Measurements from ENCODE around the gene ELAPOR1.

Gene ELAPOR1

DNA sequence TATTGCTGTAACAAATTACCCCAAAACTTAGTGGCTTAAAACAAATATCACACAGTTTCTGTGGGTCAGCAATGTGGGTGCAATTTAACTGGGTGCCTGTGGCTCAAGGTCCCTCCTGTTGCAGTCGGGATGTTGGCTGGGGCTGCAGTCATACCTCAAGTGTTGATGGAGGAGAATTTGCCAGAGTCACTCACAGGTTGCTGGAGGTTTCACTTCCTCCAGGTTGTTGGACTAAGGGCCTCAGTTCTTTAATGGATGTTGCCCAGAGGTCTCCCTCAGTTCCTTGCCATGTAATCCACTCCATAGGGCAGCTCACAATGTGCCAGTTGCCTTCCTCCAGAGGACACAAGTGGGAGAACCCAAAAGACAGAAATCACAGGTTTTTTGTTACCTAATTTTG, 35.6 kb upstream of the ELAPOR1 start:
- H3K36me3 ChIP-seq (ENCODE audit: control insufficient read depth in 4 of 4, insufficient read depth in 4 of 4, low read length in 3 of 4): no peaks in the 10 kb centered on the region
- H3K27me3 ChIP-seq (replicated peaks in 2 of 5; ENCODE audit: control insufficient read depth in 4 of 5, insufficient read depth in 5 of 5, low read length in 4 of 5): no peaks in the 10 kb centered on the region
- H3K27ac ChIP-seq (ENCODE audit: insufficient read depth in 1 of 2, low read depth in 1 of 2, low read length in 2 of 2, poor library complexity in 1 of 2, severe bottlenecking in 2 of 2): no peak overlapping the region
- ChIA-PET POLR2A (interaction anchor here (1.5 kb wide), 1 partner anchor 22 kb away, joined by 4 read pairs; no protein-coding TSS in a partner anchor), CTCF (interaction anchor here (2.2 to 6.1 kb wide), 2 partner anchors 10 to 21 kb away, joined by 7 to 35 read pairs; partner anchors contain the start of gene TMEM167B)
- WGBS (ENCODE audit: insufficient coverage): 100% methylated on average over 1 of the region's 1 CpG
- no peaks in the 10 kb centered on the region for H3K9me3 ChIP-seq (ENCODE audit: control extremely low read depth in 1 of 5, control insufficient read depth in 4 of 5, insufficient read depth in 2 of 5, low read depth in 1 of 5, low read length in 4 of 5)
- DNase-seq: no peak
- peaks cover 2 to 16% (median 10%) of the 10 kb centered on the region in 4 experiments for H3K4me1 ChIP-seq (ENCODE audit: control extremely low read depth in 1 of 4, control insufficient read depth in 4 of 4, insufficient read depth in 4 of 4, low read length in 3 of 4)
- H3K4me3 ChIP-seq (ENCODE audit: control insufficient read depth in 1 of 7, extremely low read depth in 1 of 7, insufficient read depth in 4 of 7, low read depth in 2 of 7, low read length in 6 of 7): no peak overlapping the region

DNA sequence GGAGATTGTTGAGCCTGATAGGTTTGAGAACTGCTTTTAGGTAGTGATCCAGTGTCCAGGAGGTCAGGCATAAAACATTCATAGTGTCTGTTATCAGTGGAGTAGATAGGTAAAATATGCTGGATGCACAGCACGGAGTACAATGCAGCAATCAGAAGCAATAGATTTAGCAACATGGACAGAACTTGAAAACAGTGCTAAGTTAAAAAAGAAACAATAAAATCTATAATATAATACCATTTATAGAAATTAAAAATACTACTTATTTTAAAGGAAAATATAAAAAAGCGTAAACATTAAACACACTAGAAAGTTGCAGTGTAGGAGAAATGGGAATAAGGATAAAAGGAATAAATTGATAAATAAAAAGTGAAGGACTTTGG, 34.7 kb upstream of the ELAPOR1 start:
- POLR2A ChIA-PET: interaction anchor here (1.5 kb wide), 1 partner anchor 21 kb away, joined by 4 read pairs; no protein-coding TSS in a partner anchor
- peaks cover 2 to 19% (median 10%) of the 10 kb centered on the region in 4 experiments for H3K4me1 ChIP-seq (ENCODE audit: control extremely low read depth in 1 of 4, control insufficient read depth in 4 of 4, insufficient read depth in 4 of 4, low read length in 3 of 4)

DNA sequence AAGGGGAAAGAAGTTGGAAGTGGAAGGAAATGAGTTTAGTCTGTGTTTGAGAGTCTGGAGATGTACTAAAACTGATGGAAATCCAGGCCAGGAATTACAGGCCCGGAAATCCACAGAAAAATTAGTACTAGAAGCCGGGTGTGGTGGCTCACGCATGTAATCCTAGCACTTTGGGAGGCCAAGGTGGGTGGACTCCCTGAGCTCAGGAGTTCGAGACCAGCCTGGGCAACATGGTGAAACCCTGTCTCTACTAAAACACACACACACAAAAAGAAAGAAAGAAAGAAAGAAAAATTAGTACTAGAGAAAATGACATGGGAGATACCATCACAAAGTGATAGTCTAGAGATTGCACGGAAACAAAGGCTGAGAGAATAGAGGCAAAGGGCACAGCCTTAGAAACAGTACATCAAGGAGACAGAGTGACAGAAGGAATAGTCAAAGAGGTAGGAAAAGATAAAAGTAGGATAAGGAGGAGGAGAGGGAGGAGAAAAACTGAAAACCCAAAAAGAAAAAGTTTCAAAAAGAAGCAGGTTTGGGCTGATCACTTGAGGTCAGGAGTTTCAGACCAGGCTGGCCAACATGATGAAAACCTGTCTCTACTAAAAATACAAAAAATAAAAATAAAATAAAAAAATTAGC, 33.4 kb upstream of the ELAPOR1 start:
- H3K4me3 ChIP-seq (ENCODE audit: control insufficient read depth in 1 of 7, extremely low read depth in 1 of 7, insufficient read depth in 4 of 7, low read depth in 2 of 7, low read length in 6 of 7): no peak overlapping the region
- no peaks in the 10 kb centered on the region for H3K9me3 ChIP-seq (ENCODE audit: control extremely low read depth in 1 of 5, control insufficient read depth in 4 of 5, insufficient read depth in 2 of 5, low read depth in 1 of 5, low read length in 4 of 5)
- ChIA-PET CTCF (interaction anchor here (1.3 to 6.1 kb wide), 2 partner anchors 8 to 12 kb away, joined by 3 to 35 read pairs; partner anchors contain the start of gene TMEM167B), POLR2A (no interaction called here)
- no peaks in the 10 kb centered on the region for H3K27me3 ChIP-seq (replicated peaks in 2 of 5; ENCODE audit: control insufficient read depth in 4 of 5, insufficient read depth in 5 of 5, low read length in 4 of 5)
- peaks cover 0 to 16% (median 4%) of the 10 kb centered on the region in 4 experiments for H3K4me1 ChIP-seq (ENCODE audit: control extremely low read depth in 1 of 4, control insufficient read depth in 4 of 4, insufficient read depth in 4 of 4, low read length in 3 of 4)
- H3K27ac ChIP-seq (ENCODE audit: insufficient read depth in 1 of 2, low read depth in 1 of 2, low read length in 2 of 2, poor library complexity in 1 of 2, severe bottlenecking in 2 of 2): no peak overlapping the region
- no peak for DNase-seq
- no peaks in the 10 kb centered on the region for H3K36me3 ChIP-seq (ENCODE audit: control insufficient read depth in 4 of 4, insufficient read depth in 4 of 4, low read length in 3 of 4)
- WGBS (ENCODE audit: insufficient coverage): 100% methylated on average over 2 of the region's 5 CpGs

More for the DNA sequence above, 34.7 kb upstream of the ELAPOR1 start:
- H3K27ac ChIP-seq (ENCODE audit: insufficient read depth in 1 of 2, low read depth in 1 of 2, low read length in 2 of 2, poor library complexity in 1 of 2, severe bottlenecking in 2 of 2): no peak overlapping the region
- no peak overlapping the region for H3K4me3 ChIP-seq (ENCODE audit: control insufficient read depth in 1 of 7, extremely low read depth in 1 of 7, insufficient read depth in 4 of 7, low read depth in 2 of 7, low read length in 6 of 7)
- no peak for DNase-seq
- no CpG with 5 or more reads among the region's 2 CpGs for WGBS (ENCODE audit: insufficient coverage)
- no peaks in the 10 kb centered on the region for H3K27me3 ChIP-seq (replicated peaks in 2 of 5; ENCODE audit: control insufficient read depth in 4 of 5, insufficient read depth in 5 of 5, low read length in 4 of 5)
- no peaks in the 10 kb centered on the region for H3K9me3 ChIP-seq (ENCODE audit: control extremely low read depth in 1 of 5, control insufficient read depth in 4 of 5, insufficient read depth in 2 of 5, low read depth in 1 of 5, low read length in 4 of 5)
- no peaks in the 10 kb centered on the region for H3K36me3 ChIP-seq (ENCODE audit: control insufficient read depth in 4 of 4, insufficient read depth in 4 of 4, low read length in 3 of 4)
- CTCF ChIA-PET: interaction anchor here (2.2 to 6.1 kb wide), 2 partner anchors 9 to 20 kb away, joined by 7 to 35 read pairs; partner anchors contain the start of gene TMEM167B

DNA sequence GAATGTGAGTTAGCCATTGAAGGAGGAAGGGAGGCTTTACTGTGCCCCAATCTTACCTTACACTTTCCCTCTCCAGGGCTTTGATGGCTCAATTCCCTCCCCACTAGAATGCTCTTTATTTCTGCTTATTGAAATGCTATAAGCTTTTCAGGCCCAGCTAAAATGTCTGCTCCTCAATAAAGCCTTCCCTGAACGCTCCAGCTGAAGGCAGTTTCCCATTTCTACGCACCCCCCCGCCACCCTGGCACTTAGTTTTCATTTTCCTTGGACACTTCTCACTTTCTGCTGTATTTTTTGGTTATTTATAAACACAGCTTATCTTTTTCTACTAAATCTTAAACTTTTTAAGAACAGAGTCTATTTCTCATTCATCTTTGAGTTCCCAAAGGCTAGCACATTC, 30.4 kb upstream of the ELAPOR1 start:
- Histone ChIP-seq H3K4me1 (ENCODE audit: control extremely low read depth in 1 of 4, control insufficient read depth in 4 of 4, insufficient read depth in 4 of 4, low read length in 3 of 4) (peaks cover 0 to 9% (median 0%) of the 10 kb centered on the region in 4 experiments), H3K36me3 (ENCODE audit: control insufficient read depth in 4 of 4, insufficient read depth in 4 of 4, low read length in 3 of 4) (no peaks in the 10 kb centered on the region), H3K9me3 (ENCODE audit: control extremely low read depth in 1 of 5, control insufficient read depth in 4 of 5, insufficient read depth in 2 of 5, low read depth in 1 of 5, low read length in 4 of 5) (no peaks in the 10 kb centered on the region), H3K27me3 (replicated peaks in 2 of 5; ENCODE audit: control insufficient read depth in 4 of 5, insufficient read depth in 5 of 5, low read length in 4 of 5) (no peaks in the 10 kb centered on the region), H3K27ac (ENCODE audit: insufficient read depth in 1 of 2, low read depth in 1 of 2, low read length in 2 of 2, poor library complexity in 1 of 2, severe bottlenecking in 2 of 2) (no peak overlapping the region), H3K4me3 (ENCODE audit: control insufficient read depth in 1 of 7, extremely low read depth in 1 of 7, insufficient read depth in 4 of 7, low read depth in 2 of 7, low read length in 6 of 7) (no peak overlapping the region)
- WGBS (ENCODE audit: insufficient coverage): 86% methylated on average over 1 of the region's 3 CpGs
- DNase-seq: no peak
- POLR2A ChIA-PET: no interaction called here
- CTCF ChIA-PET: interaction anchor here (1.0 to 2.0 kb wide), 3 partner anchors 9 to 49 kb away, joined by 3 to 9 read pairs (median 4); no protein-coding TSS in a partner anchor

DNA sequence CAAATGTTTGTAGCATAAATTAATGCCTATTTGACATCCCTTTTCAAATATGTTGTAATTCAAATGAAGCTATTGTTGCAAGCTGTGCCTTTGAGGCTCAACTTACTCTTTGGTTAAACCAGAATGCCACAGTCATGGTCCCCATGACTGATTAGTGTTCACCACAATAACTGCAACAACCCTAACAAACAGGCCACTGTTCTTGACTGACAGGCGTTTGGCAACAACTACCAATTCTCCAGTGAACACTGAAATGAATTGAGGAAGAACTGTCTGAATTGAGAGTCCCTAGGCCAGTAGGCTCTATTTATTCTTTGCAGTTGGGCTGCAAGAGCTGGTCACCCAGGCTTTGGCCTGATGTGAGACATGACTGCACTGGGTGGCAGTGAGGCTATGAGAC, 30.0 kb upstream of the ELAPOR1 start:
- Histone ChIP-seq H3K27me3 (replicated peaks in 2 of 5; ENCODE audit: control insufficient read depth in 4 of 5, insufficient read depth in 5 of 5, low read length in 4 of 5) (no peaks in the 10 kb centered on the region), H3K36me3 (ENCODE audit: control insufficient read depth in 4 of 4, insufficient read depth in 4 of 4, low read length in 3 of 4) (no peaks in the 10 kb centered on the region), H3K4me1 (ENCODE audit: control extremely low read depth in 1 of 4, control insufficient read depth in 4 of 4, insufficient read depth in 4 of 4, low read length in 3 of 4) (peaks cover 0 to 9% (median 0%) of the 10 kb centered on the region in 4 experiments), H3K27ac (ENCODE audit: insufficient read depth in 1 of 2, low read depth in 1 of 2, low read length in 2 of 2, poor library complexity in 1 of 2, severe bottlenecking in 2 of 2) (no peak overlapping the region), H3K9me3 (ENCODE audit: control extremely low read depth in 1 of 5, control insufficient read depth in 4 of 5, insufficient read depth in 2 of 5, low read depth in 1 of 5, low read length in 4 of 5) (no peaks in the 10 kb centered on the region), H3K4me3 (ENCODE audit: control insufficient read depth in 1 of 7, extremely low read depth in 1 of 7, insufficient read depth in 4 of 7, low read depth in 2 of 7, low read length in 6 of 7) (no peak overlapping the region)
- WGBS (ENCODE audit: insufficient coverage): 100% methylated on average over 1 of the region's 1 CpG
- DNase-seq: peak in 2 of 3 donors; percentile 39 to 56
- ChIA-PET CTCF (interaction anchor here (1.0 kb wide), 1 partner anchor 16 kb away, joined by 4 read pairs; no protein-coding TSS in a partner anchor), POLR2A (no interaction called here)

DNA sequence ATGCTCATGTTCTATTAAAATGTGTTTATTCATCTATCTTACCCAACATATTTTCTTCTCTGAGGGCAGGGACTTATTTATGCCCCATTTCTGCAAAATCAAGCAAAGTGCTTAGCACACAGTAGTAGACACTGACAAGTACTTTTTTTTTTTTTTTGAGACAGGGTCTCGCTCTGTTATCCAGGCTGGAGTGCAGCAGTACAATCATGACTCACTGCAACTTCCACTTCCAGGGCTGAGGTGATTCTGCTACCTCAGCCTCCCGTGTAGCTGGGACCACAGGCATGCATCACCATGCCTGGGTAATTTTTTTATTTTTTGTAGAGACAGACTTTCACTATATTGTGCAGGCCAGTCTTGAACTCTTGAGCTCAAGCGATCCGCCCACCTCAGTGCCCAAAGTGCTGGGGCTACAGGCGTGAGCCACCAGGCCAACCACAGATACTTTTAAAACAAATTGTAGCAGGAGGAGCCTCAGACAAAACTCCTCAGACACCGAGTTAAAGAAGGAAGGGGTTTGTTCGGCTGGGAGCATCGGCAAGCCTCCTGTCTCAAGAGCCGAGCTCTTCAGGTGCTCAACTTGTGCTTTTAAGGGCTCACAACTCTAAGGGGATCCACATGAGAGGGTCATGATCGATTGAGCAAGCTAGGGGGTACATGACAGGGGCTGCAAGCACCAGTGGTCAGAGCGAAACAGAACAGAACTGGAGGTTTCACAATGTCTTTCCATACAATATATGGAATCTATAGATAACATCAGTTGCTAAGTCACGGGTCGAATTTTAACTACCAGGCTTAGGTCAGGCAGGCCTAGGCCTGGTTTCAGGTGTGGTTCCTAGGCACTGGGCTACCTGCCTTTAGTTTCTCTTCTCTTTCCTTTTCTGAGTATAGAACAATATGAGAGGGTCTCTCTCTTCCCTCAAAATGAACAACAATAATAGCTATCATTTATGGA, 29.1 kb upstream of the ELAPOR1 start:
- 94% methylated on average over 12 of the region's 13 CpGs for WGBS (ENCODE audit: insufficient coverage)
- H3K27ac ChIP-seq (ENCODE audit: insufficient read depth in 1 of 2, low read depth in 1 of 2, low read length in 2 of 2, poor library complexity in 1 of 2, severe bottlenecking in 2 of 2): no peak overlapping the region
- H3K9me3 ChIP-seq (ENCODE audit: control extremely low read depth in 1 of 5, control insufficient read depth in 4 of 5, insufficient read depth in 2 of 5, low read depth in 1 of 5, low read length in 4 of 5): no peaks in the 10 kb centered on the region
- ChIA-PET POLR2A (no interaction called here), CTCF (interaction anchor here (0.6 to 1.4 kb wide), 5 partner anchors 9 to 136 kb away, joined by 3 to 5 read pairs (median 4); a partner anchor contains a TSS)
- H3K4me3 ChIP-seq (ENCODE audit: control insufficient read depth in 1 of 7, extremely low read depth in 1 of 7, insufficient read depth in 4 of 7, low read depth in 2 of 7, low read length in 6 of 7): no peak overlapping the region
- no peaks in the 10 kb centered on the region for H3K27me3 ChIP-seq (replicated peaks in 2 of 5; ENCODE audit: control insufficient read depth in 4 of 5, insufficient read depth in 5 of 5, low read length in 4 of 5)
- H3K4me1 ChIP-seq (ENCODE audit: control extremely low read depth in 1 of 4, control insufficient read depth in 4 of 4, insufficient read depth in 4 of 4, low read length in 3 of 4): peaks cover 0 to 11% (median 4%) of the 10 kb centered on the region in 4 experiments
- H3K36me3 ChIP-seq (ENCODE audit: control insufficient read depth in 4 of 4, insufficient read depth in 4 of 4, low read length in 3 of 4): no peaks in the 10 kb centered on the region
- peak in 2 of 3 donors; percentile 18 to 44 for DNase-seq

Measured in common myeloid progenitor, CD34-positive (primary cell).